Body of pancreas (tissue), 4 donors: Measurements from ENCODE around the gene STAT5B. TPM values are rescaled to one million over a fixed set of nuclear protein-coding genes. Genes with fewer than 3 reads are reported as not detected.
A peak's percentile ranks its signal among the peaks of the same experiment; 100 is the strongest.

Source experiments
- ATAC-seq: fragments of 150-250 bp; one replicate; pipeline ENCODE4 v1.9.1; 2016
- DNase-seq, 4 donors: peaks; one replicate each; pipeline ENCODE4 v3.0.0-alpha.2; 2019
- H3K27ac ChIP-seq, 4 donors: fragments of 200-600 bp; sonication (generic); 1 replicate in 3 of 4; 2 replicates in 1 of 4; pipeline versions ENCODE4 v1.5.1 to v1.6.1; 2016 to 2019; ENCODE audit warnings: mild to moderate bottlenecking in 1 of 4, mixed read lengths in 1 of 4, moderate library complexity in 1 of 4
- H3K27me3 ChIP-seq, 2 donors: fragments of 200-600 bp; sonication (generic); one replicate each; pipeline ENCODE4 v1.6.0; 2016; ENCODE audit warnings: mild to moderate bottlenecking in 1 of 2
- H3K36me3 ChIP-seq, 2 donors: fragments of 200-600 bp; sonication (generic); replicated peaks in 1 of 2; 2 replicates each; pipeline ENCODE4 v1.5.1; 2016; ENCODE audit warnings: low read depth in 2 of 2; ENCODE audit not compliant: insufficient read depth in 1 of 2
- H3K4me1 ChIP-seq: fragments of 200-600 bp; sonication (generic); one replicate; pipeline ENCODE4 v1.6.0; 2016
- H3K4me3 ChIP-seq, 2 donors: fragments of 200-600 bp; sonication (generic); 1 replicate in 1 of 2; 2 replicates in 1 of 2; pipeline ENCODE4 v1.5.1; 2016 to 2019
- H3K9me3 ChIP-seq, 3 donors: fragments of 200-600 bp; sonication (generic); 1 replicate in 2 of 3; 2 replicates in 1 of 3; pipeline ENCODE4 v1.5.1; 2016
- CTCF ChIP-seq, 7 experiments: fragments of 450-650 bp in 4 of 7; fragments of 200-600 bp in 3 of 7; sonication (generic) in 3 of 7; IDR thresholded peaks; one replicate each; pipeline ENCODE4 v1.5.1; 2016 to 2019; ENCODE audit warnings: antibody characterized with exemption in 7 of 7
- POLR2A ChIP-seq, 3 donors: fragments of 450-650 bp; IDR thresholded peaks; one replicate each; pipeline ENCODE4 v1.6.1; 2016; ENCODE audit warnings: antibody characterized with exemption in 3 of 3, mild to moderate bottlenecking in 2 of 3
- WGBS, 2 donors: methylation state at CpG; one replicate each; pipeline ENCODE4 v1.1.5; 2017; 5-methylcytosine and 5-hydroxymethylcytosine counted together
- intact Hi-C: fragments of 100-400 bp; cut with DNase I; formaldehyde crosslinking; loops from one replicate; pipeline ENCODE4 v1.15.1; 2023
- total RNA-seq, 2 donors: library from RNA; depleted of rRNA; stranded (reverse); fragments of >200 nt; gene quantifications; one replicate each; pipeline ENCODE4 v1.1.0, GENCODE V29; 2016

Gene STAT5B
- total RNA-seq, 2 donors from 2014 or later = 35.3 TPM

GRCh38 chr17:42270596-42270995 lies 5.6 kb downstream of the STAT5B start:
- intact Hi-C loops = no loop called here
- peaks cover 15% of the 10 kb centered on the region for H3K4me1 ChIP-seq
- no peaks in the 10 kb centered on the region for H3K9me3 ChIP-seq
- TF ChIP-seq CTCF (IDR thresholded peaks at IDR 0.05) (no peak), POLR2A (IDR thresholded peaks at IDR 0.05) (no peak)
- no peaks in the 10 kb centered on the region for H3K27me3 ChIP-seq
- DNase-seq (no peak), ATAC-seq (no peak)
- 52 to 66% methylated on average over 6 of the region's 6 CpGs for WGBS, 2 donors
- no peaks in the 10 kb centered on the region for H3K36me3 ChIP-seq
- H3K4me3 ChIP-seq = no peak overlapping the region
- H3K27ac ChIP-seq = no peak overlapping the region

GRCh38 chr17:42270170-42270535 lies 6.0 kb downstream of the STAT5B start:
- no peak for DNase-seq
- Histone ChIP-seq H3K4me1 (peaks cover 15% of the 10 kb centered on the region), H3K27ac (no peak overlapping the region), H3K36me3 (no peaks in the 10 kb centered on the region), H3K27me3 (no peaks in the 10 kb centered on the region), H3K9me3 (no peaks in the 10 kb centered on the region), H3K4me3 (no peak overlapping the region)
- no peak for TF ChIP-seq POLR2A (IDR thresholded peaks at IDR 0.05)
- TF ChIP-seq CTCF (IDR thresholded peaks at IDR 0.05) = no peak
- 67 to 84% methylated on average over 4 of the region's 4 CpGs for WGBS, 2 donors
- no peak for ATAC-seq
- intact Hi-C loops = no loop called here

- H3K36me3 ChIP-seq = no peaks in the 10 kb centered on the region
- H3K27me3 ChIP-seq = no peaks in the 10 kb centered on the region
- 78 to 83% methylated on average over 5 of the region's 5 CpGs for WGBS, 2 donors
- H3K4me1 ChIP-seq = peaks cover 5% of the 10 kb centered on the region
- TF ChIP-seq CTCF (IDR thresholded peaks at IDR 0.05) (no peak), POLR2A (IDR thresholded peaks at IDR 0.05) (no peak)
- no peak for DNase-seq
- no peak for ATAC-seq
- H3K4me3 ChIP-seq = no peak overlapping the region
- no peaks in the 10 kb centered on the region for H3K9me3 ChIP-seq
- intact Hi-C loops = no loop called here
- H3K27ac ChIP-seq = no peak overlapping the region
These were observed 8.0 kb downstream of the STAT5B start for GRCh38 chr17:42268236-42268635.

GRCh38 chr17:42266918-42267766 lies 9.0 kb downstream of the STAT5B start:
- Histone ChIP-seq H3K27ac (no peak overlapping the region), H3K9me3 (no peaks in the 10 kb centered on the region)
- 74 to 75% methylated on average over 9 of the region's 9 CpGs for WGBS, 2 donors

More at GRCh38 chr17:42266918-42267766, 9.0 kb downstream of the STAT5B start:
- H3K4me1 ChIP-seq = peaks cover 5% of the 10 kb centered on the region
- TF ChIP-seq CTCF (IDR thresholded peaks at IDR 0.05) (no peak), POLR2A (IDR thresholded peaks at IDR 0.05) (no peak)
- DNase-seq (peak in 1 of 4 donors; percentile 25), ATAC-seq (no peak)
- no peak overlapping the region for H3K4me3 ChIP-seq
- intact Hi-C loops = no loop called here
- no peaks in the 10 kb centered on the region for H3K27me3 ChIP-seq
- H3K36me3 ChIP-seq = no peaks in the 10 kb centered on the region
